ENCODE results near the gene ZNF618. TPM values are rescaled to one million over a fixed set of nuclear protein-coding genes. Genes with fewer than 3 reads are reported as not detected.

Gene ZNF618
- total RNA-seq, 1 donor from 2014 or later, result 7.8 TPM

DNA sequence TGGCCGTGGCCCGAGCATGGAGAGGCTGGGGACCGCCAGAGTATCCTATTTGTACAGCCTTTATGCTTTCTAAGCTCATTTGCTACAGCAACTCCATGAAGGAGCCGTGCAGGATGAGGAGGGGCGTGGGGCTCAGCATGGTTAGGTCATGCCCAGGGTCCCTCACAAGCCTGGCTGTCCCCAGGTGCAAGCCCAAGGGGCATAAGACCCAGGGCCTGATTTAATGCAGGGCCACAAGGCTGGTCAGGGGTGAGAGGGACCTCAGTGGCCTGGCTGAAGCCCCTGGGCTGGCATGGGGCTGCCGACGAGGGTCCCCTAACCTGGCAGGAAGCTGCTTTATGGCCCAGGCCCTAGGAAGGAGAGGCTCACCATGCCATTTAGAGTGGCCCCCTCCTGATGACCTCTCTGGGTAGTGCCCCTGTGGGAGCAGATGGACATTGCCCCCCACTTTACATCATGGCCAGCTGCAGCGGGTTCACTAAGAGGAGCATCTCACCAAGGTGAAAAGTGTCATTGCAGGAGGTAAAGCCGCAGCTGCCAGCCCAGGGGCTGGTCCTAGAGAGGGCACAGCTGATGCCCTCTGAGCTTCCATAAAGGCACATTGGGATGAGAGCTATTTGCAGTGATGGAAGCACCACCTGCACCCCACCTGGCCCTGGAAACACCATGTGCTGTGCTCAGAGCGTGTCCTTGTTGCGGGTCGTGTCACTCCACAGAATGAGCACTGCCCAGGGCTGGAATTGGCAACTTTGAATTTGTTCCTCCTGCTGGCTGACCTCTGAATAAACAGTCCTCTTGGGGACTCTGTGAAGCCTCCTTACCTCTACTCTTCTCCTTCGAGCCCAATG, 58.9 kb downstream of the ZNF618 start:
- no peak for DNase-seq

DNA sequence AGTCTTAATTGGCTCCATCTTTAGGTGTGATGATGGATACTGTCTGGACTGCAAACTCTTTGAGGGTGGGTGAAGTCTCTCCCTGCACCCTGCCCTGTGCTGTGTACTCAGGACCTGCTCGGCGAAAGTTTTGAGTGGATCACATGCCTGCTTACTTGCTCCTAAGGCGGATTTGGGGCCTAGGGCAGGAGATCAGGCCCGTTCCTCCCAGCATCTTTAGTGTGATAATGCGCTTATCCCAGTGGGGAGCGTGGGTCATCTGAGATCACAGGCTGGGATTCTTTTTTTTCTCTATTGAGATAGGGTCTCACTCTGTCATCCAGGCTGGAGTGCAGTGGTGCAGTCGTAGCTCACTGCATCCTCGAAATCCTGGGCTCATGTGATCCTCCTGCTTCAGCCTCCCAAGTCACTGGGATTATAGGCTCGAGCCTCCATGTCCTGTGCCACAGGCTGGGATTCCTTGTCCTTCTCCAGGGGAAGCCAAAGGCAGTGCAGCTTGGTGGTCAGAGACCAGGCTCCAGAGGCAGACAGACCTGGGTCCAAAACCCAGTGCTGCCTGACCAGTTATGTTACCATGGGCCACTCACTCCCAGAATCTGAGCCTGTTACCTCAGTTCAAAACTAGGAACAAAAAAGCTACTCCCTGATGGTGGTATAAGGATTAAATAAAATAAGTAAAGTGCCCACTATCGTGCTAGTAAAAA, 59.7 kb downstream of the ZNF618 start:
- DNase-seq, result no peak

DNA sequence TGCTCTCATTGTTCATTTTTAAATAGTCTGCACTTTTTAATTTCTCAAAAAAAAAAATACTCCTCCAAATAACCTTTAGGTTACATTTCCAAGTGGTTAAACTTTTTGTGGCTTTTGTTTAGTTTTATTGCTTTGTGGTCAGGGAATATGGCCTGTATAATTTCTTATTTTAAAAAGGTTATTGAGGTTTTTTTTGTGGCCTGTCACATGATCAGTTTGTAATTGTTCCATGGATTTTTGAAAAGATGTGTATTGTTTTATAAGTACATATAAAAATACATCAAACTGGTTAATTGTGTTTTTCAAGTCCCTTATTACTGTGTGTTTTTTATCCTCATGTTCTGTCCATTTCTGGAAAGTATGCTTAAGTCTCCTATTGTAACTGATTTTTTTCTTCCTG, 64.0 kb downstream of the ZNF618 start:
- no peak for DNase-seq

DNA sequence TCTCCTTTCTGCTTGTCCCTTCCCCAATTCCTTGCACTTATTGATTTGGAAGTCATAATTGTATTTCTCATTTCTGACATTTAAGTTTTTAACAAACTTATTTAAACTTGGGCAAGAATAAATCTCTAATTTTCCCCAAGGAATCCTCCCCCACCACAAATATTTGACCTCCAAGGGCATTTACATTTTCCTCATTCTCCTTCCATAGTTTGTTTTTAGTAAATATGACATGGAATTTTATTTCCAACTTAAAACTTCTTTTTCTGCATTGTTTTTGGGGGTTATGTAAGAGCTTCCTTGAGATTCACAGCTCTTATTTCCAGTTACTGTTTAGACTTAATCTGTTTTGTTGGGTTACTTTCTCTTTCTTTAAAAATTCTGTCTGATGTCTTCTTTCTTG, 64.9 kb downstream of the ZNF618 start:
- DNase-seq, result no peak

DNA sequence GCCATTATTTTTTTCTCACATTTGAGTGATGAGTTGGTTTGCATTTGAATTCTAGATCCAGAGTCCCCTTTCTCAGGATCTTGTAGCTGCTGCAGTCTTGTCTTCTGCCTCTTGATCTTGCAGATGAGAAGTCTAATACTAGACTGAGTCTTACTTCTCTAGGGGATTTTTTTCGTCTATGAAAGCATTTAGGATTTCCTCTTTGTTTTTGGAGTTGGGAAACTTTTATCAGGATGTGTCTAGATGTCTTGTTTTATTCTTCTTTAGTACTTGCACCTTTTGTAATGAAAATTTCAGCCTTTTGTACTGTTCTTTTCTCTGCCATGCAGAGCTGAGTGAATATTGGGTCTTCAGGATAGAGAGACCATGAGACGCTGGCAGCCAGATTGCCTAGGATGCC, 65.4 kb downstream of the ZNF618 start:
- no peak for DNase-seq

DNA sequence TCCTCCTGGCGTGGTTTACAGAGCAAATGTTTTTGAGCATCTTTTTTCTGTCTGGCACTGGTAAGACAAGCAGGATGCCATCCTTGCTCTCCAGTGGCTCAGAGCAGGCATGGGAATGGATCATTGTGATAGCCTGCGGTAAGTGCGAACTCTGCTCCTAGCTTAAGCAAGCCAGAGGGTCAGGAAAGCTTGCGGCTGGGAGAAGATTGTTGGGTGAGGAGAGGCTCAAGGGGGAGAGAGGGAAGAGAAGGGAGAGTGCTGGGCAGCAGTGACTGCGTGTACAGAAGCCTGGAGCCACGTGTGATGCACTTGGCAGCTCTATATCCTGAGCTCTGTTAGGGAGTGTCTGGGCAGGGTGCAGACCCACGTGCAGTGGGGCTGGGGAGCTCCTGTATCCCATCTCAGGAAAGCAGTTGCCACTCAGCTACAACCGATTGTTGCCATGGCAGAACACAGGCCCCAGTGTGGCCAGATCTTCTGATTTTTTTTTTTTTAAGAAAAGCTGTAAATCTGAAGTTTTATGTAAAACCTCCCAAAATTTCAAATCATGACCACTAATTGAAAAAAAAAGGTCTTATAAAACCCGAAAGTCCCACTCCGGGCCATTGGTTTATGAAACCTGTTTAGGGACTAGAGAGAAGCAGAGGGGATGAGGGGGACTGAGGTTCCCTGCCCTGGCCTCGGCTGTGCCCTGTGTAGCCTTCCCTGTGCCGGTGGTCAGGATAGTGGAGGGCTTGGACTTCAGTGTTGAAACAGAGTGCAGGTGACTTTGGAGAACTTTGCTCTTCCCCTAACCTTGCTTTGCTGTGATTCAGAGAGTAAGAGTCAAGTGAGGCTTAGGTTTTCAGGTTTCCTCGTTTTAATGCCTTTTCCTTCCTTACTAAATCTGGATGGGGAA, 67.3 kb downstream of the ZNF618 start:
- DNase-seq, result no peak

DNA sequence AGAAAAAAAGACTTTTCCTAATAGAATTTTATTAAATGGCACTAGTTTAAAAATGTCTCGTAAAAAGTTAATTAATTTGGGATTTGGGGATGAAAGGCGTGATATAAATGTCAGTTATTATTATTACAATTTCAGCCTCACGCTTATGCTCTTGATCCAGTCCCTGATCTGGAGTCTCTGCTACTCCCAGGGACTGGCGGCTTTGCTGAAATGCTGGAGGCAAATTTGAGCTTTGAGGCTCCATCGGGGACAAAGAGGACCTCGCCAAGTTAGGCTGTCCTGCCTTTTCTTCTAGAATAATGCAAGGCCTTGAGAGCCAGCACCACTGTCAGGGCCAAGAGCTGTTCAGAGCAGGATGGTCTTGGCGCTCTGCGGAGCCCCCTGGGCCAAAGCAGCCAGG, 69.7 kb downstream of the ZNF618 start:
- no peak for DNase-seq

DNA sequence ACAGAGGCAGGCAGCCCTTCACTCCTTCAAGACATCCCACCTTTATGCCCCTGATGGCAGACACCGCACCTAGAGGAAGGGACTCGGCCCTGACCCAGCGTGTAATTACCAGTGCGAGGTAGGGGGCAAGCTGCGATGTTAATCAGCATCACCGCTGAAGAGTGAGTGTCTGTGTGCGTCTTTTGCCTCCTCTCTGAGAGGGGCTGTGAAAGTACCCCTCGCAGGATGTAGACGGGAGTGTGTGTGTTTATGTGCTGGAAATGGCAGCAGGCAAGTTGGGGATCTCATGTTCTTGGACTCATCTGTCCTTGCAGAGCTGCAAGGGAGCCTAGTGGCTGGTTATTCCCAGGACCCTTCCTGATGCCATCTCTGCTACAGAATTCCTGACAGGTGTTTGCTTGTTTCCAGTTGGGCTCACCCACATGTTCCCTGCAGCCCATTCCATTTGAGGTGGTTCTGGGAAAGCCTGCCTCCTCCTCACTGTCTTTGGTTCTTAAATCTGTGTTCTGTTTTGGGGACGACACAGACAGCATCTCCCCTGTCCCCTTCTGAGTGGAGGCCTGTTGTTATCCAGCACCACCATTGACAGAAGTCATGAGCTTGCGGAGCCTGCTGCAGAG, 70.5 kb downstream of the ZNF618 start:
- DNase-seq, result no peak

DNA sequence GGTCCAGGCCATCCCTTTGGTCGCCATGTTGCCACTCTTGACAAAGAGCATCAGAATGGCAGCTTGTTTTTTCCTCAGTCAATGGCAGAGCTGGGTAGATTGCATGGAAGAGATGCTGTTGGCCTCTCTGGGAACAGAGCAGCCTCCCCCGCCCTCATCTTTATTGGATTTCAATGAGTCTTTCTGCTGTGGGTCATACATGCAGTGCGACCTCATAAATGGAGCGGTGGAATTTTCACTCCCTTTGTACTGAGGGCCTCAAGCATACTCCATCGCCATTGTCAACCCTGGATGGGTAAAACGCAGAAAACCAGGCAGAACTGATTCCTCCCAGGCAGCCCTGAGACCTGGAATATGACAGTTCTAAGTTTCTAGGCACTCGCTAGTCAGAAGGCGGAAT, 71.8 kb downstream of the ZNF618 start:
- no peak for DNase-seq

DNA sequence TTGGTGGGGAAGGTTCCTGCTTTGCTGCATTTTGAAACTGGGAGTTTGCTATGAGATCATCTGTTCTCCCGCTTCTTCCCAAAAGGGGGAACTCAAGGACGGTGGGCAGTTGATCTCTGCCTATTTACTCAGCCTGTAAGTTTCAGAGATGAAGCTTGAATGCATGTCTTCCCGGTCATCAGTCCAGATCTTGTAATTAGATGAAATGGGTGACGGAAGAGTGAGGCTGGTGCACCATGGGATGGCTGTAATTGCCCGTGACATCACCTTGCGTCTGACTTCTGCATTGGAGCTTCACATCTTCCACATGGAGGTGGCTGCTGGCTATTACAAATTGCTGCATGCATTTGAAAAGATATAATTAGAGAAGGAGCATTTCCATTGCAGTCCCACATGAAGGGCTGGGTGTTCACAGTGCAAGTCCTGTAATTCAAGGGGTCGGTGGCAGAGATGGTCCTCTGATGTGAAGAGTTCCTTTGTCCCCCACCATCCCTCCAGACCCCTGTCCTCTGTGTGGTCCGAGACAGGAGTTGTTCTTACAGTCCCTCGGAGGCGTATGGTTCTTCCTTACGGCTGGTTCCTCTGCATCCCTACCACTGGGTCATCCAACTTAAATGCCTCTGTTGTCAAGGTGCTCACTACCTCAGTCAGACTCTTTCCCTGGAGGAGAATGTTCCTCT, 72.9 kb downstream of the ZNF618 start:
- no peak for DNase-seq

DNA sequence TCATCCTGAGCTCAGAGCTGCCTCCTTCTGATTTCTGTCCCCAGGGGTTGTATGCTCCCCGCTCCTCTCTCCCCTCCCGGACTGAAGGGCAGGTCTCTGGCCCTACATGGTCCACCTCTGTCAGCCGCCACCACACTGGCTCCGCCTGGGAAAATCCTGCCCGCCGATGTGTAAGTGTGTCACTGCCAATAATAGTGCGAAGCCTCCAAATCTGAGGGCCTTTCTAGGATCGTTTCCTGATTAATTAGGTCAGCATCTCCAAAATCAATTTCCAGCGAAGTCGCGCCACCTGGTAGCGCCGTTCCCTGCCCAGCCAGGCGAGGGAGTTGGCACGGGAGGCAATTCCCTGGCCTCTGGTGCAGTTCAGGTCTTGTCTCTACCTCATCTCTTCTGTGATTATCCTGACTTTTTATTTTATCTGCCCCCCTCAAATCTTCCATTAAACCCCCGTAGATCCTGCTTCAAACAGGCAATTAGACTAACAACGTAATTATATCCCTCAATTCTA, 73.5 kb downstream of the ZNF618 start:
- DNase-seq, result no peak

DNA sequence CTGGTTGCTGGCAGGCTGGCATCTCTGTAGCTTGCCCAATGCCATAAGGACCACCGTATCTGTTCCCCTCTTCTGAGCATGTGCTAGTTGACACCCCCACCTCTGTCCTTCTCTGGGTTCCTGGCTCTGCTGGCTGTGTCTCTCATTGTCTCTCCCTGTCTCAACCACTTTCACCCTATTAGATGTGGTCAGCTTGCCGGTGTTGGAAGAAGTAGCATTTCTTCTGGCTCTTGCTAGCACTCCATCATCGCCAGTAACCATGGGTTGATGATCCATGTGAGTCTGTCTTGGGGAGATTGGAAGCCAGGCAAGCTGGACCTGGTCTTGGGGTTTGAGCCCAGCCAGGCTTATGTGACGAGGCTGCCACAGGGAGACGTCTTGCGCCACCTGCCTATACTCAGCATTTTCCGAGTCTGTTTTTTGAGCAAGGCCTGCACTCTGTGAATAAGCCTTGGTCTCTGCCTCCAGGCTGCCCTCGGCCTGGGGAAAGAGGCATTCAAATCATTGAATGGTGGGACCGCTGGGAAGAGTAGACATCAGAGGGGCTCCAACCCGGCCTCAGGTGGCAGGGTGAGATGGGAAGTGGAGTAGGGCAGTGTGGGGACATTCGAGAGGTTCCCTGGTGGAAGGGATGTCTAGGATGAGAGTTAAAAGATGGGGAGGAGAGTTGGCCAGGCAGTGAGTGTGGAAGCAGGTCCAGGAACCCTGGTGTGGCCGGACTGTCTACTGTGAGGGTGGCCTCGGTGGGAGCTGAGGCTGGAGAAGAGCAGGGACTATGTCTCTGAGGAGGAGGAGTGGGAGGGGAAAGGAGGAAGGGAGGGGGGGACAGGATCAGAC, 74.3 kb downstream of the ZNF618 start:
- no peak for DNase-seq

DNA sequence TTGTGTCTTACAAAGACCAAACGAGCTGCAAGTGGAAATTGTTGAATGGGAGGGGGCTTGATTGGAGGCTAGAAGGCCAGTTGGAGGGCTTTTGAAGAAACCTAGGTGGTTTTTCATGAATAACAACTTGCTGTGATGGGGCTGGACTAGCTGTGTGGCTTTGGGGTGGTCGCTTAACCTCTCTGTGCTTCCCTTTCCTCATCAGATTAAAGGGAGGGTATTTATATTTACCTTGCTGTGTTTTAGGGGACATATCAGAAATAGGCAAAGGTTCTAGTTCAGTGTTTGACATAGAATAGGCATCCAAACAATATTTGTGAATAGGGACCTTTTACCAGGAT, 74.9 kb downstream of the ZNF618 start:
- no peak for DNase-seq

DNA sequence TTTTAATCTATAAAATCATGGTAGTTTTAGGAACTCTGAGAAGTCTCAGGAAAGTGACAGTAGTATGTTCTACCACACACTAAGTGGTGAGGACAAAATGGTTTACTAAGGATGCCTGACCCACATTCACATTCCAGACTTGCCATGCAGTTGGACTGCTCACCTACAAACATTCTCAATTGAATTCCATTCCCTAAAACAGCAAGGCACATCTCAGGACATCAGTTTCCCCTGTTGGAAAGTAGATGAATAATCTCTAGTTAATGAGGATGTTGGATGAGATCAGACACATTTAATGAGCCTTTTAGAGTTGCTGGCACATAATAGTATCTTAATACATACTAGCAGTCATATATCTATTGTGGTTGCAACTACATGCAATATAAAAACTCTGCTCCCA, 76.6 kb downstream of the ZNF618 start:
- no peak for DNase-seq

DNA sequence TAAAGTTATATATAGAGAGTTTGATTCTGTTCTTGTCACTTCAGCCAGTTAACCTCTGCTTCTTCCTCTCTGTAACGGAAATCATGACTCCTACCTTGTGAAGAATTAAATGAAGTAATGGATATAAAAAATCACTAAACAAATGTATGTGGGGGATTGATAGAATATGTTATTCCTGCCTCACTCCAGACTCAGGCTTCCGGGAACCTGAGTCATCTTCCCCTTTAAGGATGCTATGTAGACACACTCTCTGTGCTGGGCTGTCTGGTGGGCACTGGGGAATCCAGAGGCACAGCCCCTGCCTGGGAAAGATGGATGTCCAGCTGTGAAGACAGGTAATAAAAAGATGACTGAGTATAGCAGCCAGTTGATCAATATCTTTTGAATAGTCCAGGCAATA, 77.4 kb downstream of the ZNF618 start:
- no peak for DNase-seq

DNA sequence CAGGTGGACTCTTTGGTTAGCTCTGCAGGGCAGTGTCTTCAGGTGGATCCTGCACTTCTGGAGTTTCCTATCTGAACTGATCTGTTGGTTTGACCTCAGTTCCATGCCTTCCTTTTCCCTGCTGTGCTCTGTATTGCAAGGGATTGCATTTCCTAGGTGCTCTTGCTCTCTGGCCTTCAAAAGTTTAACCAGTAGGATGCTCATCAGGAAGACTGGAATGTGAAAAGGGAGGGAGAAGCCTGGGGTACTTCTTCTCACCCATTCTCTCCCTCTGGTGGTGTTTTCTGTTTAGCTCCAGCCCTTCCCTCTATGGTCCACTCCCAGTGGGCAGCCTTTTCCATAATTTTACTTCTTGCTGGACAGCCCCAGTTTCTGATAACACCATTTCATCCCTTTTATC, 78.5 kb downstream of the ZNF618 start:
- no peak for DNase-seq

DNA sequence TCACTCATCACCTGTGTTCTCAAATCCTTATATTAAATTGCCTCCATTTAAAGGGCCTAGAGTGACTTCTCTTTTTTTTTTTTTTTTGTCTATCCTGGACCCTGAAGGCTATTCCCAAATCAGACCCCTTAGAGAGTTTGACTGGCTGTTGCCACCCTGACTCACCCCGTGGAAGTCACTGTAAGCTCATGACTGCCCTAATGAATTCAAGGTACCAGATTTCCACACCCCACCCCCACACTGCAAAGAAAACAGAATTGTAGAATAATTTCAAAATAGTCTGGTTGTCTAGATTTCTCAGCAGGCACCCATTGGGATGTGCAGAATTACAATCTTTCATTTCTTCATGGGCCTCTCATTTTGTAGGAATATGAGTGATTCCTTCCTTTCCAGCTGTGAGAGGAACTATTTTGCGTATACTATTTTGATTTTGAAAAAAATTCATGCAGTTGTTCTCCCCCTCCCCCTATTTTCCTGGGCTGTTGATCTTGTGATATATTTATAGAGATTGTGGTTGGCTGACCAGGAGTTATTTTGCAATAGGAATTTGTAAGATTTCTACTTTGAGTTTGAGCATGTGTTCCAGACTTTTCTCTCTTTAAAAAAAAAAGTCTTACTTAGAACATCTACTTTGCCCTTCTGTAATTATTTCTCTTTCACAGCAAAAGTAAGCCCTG, 79.1 kb downstream of the ZNF618 start:
- DNase-seq, result peak; percentile 42

DNA sequence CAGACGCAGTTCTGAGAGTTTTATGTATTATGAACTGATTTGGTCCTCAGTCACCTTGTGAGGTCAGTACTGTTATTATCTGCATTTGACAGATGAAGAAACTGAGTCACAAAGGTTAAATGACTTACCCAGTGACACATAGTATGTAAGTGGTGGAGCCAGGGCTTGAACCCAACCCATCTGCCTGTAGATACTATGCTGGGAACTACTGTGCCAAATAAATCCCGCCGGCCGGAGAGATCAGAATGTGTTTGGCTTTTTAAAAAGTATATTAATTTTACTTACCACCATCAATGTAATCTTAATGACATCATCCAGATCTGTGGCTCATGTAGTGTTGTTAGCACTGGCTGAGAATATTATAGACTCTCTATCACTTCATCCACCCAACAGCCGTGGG, 80.8 kb downstream of the ZNF618 start:
- no peak for DNase-seq

DNA sequence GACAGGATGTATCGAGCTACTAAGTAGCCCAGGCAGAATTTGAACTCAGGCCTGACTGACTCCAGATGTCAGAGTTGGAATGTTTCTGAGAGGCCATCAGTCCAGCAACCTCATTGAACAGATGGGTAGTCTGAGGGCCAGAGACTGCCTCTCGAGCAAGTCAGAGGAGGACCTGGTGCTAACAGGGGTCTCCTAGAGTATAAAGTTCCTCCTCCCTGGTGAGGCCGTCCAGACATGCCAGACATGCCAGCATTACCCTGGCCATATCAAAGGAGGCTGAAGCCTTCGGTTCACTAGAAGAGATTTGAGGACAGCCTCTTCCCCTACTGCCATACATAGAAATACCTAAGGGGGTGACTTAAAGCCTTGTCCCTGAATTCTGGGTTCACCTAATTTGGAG, 81.2 kb downstream of the ZNF618 start:
- DNase-seq, result no peak

DNA sequence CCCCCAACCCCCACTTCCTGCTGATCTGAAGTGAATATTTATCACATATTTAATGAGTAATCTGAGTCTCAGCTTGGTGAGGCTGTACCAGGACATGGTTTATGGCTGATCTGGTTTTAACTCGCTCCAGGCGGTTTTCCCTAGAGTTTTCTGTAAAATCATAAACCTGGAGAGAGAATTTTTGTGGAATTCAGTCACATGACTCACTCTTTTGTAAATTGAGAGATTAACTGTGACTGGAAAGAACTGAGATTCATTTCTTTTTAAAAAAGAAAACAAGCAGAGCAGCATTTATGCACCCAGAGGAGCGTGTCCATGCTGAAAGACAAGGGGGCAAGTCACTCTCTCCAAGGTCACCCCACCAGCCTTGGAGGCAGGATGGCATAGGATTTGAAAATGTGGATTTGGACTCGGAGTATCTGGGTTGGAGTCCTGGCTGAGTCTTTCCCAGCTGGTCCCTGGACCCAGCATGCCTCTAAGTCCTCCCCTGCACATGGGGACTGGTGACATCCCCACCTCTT, 81.8 kb downstream of the ZNF618 start:
- peak; percentile 37 for DNase-seq
